Fibroblast of lung (primary cell): Measurements from ENCODE around the gene POMT1. TPM values are rescaled to one million over a fixed set of nuclear protein-coding genes. Genes with fewer than 3 reads are reported as not detected.

Experiments
- DNase-seq, 2 donors: peaks; one replicate each; pipeline versions ENCODE4 v3.0.0 to v3.0.0-alpha.2; 2010; ENCODE audit warnings: low read depth in 2 of 2
- H2AFZ ChIP-seq: 2 replicates; pipeline ENCODE4 v1.5.1; 2012; ENCODE audit warnings: low read length, control low read depth, inconsistent platforms
- H3K27ac ChIP-seq: 2 replicates; pipeline ENCODE4 v1.5.1; 2011; ENCODE audit warnings: low read length, control low read depth; ENCODE audit not compliant: insufficient read depth
- H3K27me3 ChIP-seq: 2 replicates; pipeline ENCODE4 v1.5.1; 2011; ENCODE audit warnings: mild to moderate bottlenecking, low read length; ENCODE audit not compliant: control insufficient read depth, insufficient read depth
- H3K36me3 ChIP-seq: 2 replicates; pipeline ENCODE4 v1.5.1; 2011; ENCODE audit warnings: low read length; ENCODE audit not compliant: control insufficient read depth, insufficient read depth
- H3K4me1 ChIP-seq: 2 replicates; pipeline ENCODE4 v1.5.1; 2011; ENCODE audit warnings: low read length; ENCODE audit not compliant: control insufficient read depth, insufficient read depth; ENCODE audit errors: extremely low read depth
- H3K4me2 ChIP-seq: 2 replicates; pipeline ENCODE4 v1.5.1; 2011; ENCODE audit warnings: low read length, control low read depth; ENCODE audit not compliant: insufficient read depth; ENCODE audit errors: extremely low read depth
- H3K4me3 ChIP-seq, 4 experiments: fragments of 200-600 bp in 1 of 4; sonication (generic) in 1 of 4; replicated peaks in 1 of 4; 2 replicates each; pipeline ENCODE4 v1.5.1; 2011 to 2016; ENCODE audit warnings: low read length in 4 of 4, low read depth in 3 of 4, mild to moderate bottlenecking in 3 of 4, control low read depth in 2 of 4, inconsistent platforms in 1 of 4, mixed read lengths in 1 of 4; ENCODE audit not compliant: insufficient read depth in 1 of 4; ENCODE audit errors: control extremely low read depth in 1 of 4
- H3K79me2 ChIP-seq: 2 replicates; pipeline ENCODE4 v1.5.1; 2012; ENCODE audit warnings: mild to moderate bottlenecking, low read length, inconsistent platforms; ENCODE audit not compliant: control insufficient read depth, insufficient read depth
- H3K9ac ChIP-seq: 2 replicates; pipeline ENCODE4 v1.5.1; 2011; ENCODE audit warnings: mild to moderate bottlenecking, low read length, control low read depth; ENCODE audit not compliant: insufficient read depth
- H3K9me3 ChIP-seq: 2 replicates; pipeline ENCODE4 v1.5.1; 2012; ENCODE audit warnings: low read depth, low read length; ENCODE audit not compliant: control insufficient read depth, insufficient read depth
- H4K20me1 ChIP-seq: 2 replicates; pipeline ENCODE4 v1.5.1; 2011; ENCODE audit warnings: low read length; ENCODE audit not compliant: control insufficient read depth, insufficient read depth; ENCODE audit errors: extremely low read depth
- CTCF ChIP-seq, 2 donors: IDR thresholded peaks in 1 of 2; conservative IDR thresholded peaks in 1 of 2; 1 replicate in 1 of 2; 2 replicates in 1 of 2; pipeline ENCODE4 v1.5.1; 2011 to 2012; ENCODE audit warnings: low read length in 2 of 2, control low read depth in 1 of 2, inconsistent platforms in 1 of 2, low read depth in 1 of 2, mild to moderate bottlenecking in 1 of 2
- EZH2 ChIP-seq: IDR thresholded peaks from 2 replicates; pipeline ENCODE4 v1.5.1; 2012; ENCODE audit warnings: low read length, control low read depth, mild to moderate bottlenecking; ENCODE audit errors: missing control alignments
- polyA plus RNA-seq, 2 donors: library from polyadenylated mRNA; depleted of rRNA in 1 of 2; stranded (reverse) in 1 of 2; unstranded in 1 of 2; fragments of >200 nt; gene quantifications; 2 replicates each; pipeline ENCODE4 v1.2.1, GENCODE V29; 2011 to 2012; ENCODE audit warnings: missing spikeins in 1 of 2
- total RNA-seq: library from RNA; depleted of rRNA; stranded (reverse); fragments of >200 nt; gene quantifications from 2 replicates; pipeline ENCODE4 v1.2.1, GENCODE V29; 2014

The POMT1 gene
- total and polyA plus RNA-seq, 2 donors (not counting 1 experiment from before 2014, with no cell fraction given): 17.7 to 36.7 TPM

DNA sequence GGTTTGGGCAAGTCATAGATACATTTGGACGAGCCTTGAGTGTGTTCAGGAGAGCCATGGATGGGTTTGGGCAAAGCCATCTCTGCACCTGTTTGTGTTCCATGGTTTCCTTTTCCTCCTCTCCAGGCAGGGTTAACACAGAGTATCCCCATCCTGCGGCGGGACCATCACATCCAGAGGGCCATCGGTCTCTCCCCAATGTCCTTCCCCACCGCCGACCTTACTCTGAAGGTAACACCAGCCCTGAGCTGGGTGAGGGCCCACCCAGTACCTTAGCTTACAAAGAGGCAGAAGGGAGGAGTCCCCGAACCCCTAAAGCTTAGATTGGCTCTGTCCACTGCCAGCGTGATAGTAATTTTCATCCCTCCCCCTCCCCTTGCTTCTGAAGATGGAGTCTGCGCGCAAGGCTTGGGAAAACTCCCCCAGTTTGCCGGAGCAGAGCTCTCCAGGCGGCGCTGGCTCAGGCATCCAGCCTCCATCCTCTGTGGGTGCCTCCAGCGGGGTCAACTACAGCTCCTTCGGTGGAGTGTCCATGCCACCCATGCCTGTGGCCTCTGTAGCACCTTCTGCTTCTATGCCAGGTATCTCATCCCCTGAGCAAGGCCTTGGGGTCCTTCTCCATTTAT, 18.0 kb upstream of the POMT1 start:
- Histone ChIP-seq H2AFZ (no peak overlapping the region), H3K4me3 (no peak overlapping the region), H3K79me2 (peaks cover 2% of the 10 kb centered on the region), H4K20me1 (no peaks in the 10 kb centered on the region), H3K4me1 (no peaks in the 10 kb centered on the region), H3K9me3 (no peaks in the 10 kb centered on the region), H3K27ac (no peak overlapping the region), H3K9ac (no peak overlapping the region), H3K4me2 (no peak overlapping the region), H3K36me3 (peaks cover 56% of the 10 kb centered on the region), H3K27me3 (no peaks in the 10 kb centered on the region)
- DNase-seq: no peak
- TF ChIP-seq CTCF (conservative IDR thresholded peaks at IDR 0.05 in 1 of 2, IDR thresholded peaks at IDR 0.05 in 1 of 2; ENCODE audit: low read depth in 1 of 2, low read length in 2 of 2): no peak
- no peak for TF ChIP-seq EZH2

DNA sequence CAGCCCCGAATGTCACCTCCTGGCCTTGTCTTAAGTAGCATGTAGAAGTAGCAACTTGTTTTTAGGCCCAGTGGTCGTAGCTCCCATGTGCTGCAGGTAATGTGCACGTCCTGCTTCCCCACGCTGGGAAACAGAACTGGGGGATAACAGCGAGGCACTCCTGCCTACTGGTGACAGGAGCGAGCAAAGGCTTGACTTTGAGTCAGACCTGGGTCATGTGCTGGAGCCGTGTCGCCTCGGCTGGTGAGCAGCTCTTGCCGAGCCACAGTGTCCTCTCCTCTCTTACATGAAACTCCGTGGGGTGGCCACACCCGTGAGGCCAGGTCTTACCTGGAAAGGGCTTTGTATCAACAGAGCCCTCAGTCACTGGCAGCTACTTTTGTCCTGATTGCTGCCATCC, 17.5 kb upstream of the POMT1 start:
- TF ChIP-seq CTCF (conservative IDR thresholded peaks at IDR 0.05 in 1 of 2, IDR thresholded peaks at IDR 0.05 in 1 of 2; ENCODE audit: low read depth in 1 of 2, low read length in 2 of 2) (no peak), EZH2 (no peak)
- Histone ChIP-seq H3K4me3 (no peak overlapping the region), H3K27me3 (no peaks in the 10 kb centered on the region), H3K79me2 (no peaks in the 10 kb centered on the region), H4K20me1 (no peaks in the 10 kb centered on the region), H3K9ac (no peak overlapping the region), H3K27ac (no peak overlapping the region), H3K4me2 (no peak overlapping the region), H3K36me3 (peaks cover 57% of the 10 kb centered on the region), H3K9me3 (no peaks in the 10 kb centered on the region), H3K4me1 (no peaks in the 10 kb centered on the region), H2AFZ (no peak overlapping the region)
- DNase-seq: no peak

DNA sequence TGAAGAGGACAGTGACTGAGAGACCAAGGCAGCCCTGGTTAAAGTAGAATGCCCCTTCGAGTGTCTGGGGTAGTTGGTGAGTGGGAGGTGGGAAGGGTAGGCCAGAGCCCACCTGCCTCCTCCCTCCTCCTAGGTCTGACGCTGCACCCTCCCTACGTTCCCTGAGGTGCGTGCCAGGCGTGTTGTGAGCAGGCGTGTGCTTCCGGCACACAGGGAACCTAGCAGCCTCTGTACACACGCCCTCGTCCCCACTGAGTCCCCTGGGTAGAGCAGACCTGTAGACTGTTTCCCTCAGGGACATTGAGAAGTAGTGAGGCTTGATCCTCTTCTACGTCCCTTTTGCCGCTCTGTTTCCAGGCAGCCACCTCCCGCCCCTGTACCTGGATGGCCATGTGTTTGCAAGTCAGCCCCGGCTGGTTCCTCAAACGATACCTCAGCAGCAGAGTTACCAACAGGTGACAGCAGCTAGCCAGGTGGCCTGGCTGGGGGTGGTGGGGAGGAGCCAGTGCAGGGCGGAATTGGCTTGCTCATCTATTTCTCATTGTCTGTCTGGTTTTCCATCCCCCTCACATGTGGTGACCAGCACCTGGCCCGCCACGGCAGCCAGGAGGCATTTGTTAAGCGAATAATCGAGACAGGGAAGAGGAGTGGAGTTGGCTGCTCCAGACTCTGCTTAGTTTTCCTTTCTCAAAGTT, 16.8 kb upstream of the POMT1 start:
- H3K4me1 ChIP-seq: no peaks in the 10 kb centered on the region
- H3K27ac ChIP-seq: no peak overlapping the region
- H3K79me2 ChIP-seq: no peaks in the 10 kb centered on the region
- H4K20me1 ChIP-seq: no peaks in the 10 kb centered on the region
- H3K36me3 ChIP-seq: peaks cover 62% of the 10 kb centered on the region
- H3K4me3 ChIP-seq: no peak overlapping the region
- no peak overlapping the region for H3K9ac ChIP-seq
- H3K9me3 ChIP-seq: no peaks in the 10 kb centered on the region
- no peaks in the 10 kb centered on the region for H3K27me3 ChIP-seq
- TF ChIP-seq CTCF (conservative IDR thresholded peaks at IDR 0.05 in 1 of 2, IDR thresholded peaks at IDR 0.05 in 1 of 2; ENCODE audit: low read depth in 1 of 2, low read length in 2 of 2) (no peak), EZH2 (no peak)
- H3K4me2 ChIP-seq: no peak overlapping the region
- no peak overlapping the region for H2AFZ ChIP-seq
- no peak for DNase-seq
